HEK293 (cell line): ENCODE measurements around the gene OGDHL.
A peak's percentile ranks its signal among the peaks of the same experiment; 100 is the strongest.

Experiments
- CTCF ChIA-PET: fragments of 350-600 bp; formaldehyde crosslinking; extraction: SDS; loops from one replicate; lab custom pipeline; 2021; ENCODE audit warnings: antibody characterized with exemption; lab: Yijun Ruan, JAX
- POLR2A ChIA-PET: fragments of 300-600 bp; formaldehyde crosslinking; extraction: SDS; loops from one replicate; lab custom pipeline; 2020; ENCODE audit warnings: antibody characterized with exemption, inconsistent platforms; lab: Yijun Ruan, JAX
- H3K27ac ChIP-seq: fragments of 200-500 bp; sonication (Bioruptor generic); 2 replicates; pipeline ENCODE4 v1.5.1; 2014; ENCODE audit warnings: low read depth, low read length, control low read depth, inconsistent platforms; ENCODE audit errors: extremely low read depth
- H3K36me3 ChIP-seq, 2 experiments: fragments of 200-500 bp in 1 of 2; sonication (Bioruptor generic) in 1 of 2; 1 replicate in 1 of 2; 2 replicates in 1 of 2; pipeline ENCODE4 v1.5.1; 2014 to 2017; ENCODE audit warnings: inconsistent platforms in 2 of 2, low read length in 2 of 2; ENCODE audit not compliant: control insufficient read depth in 2 of 2, insufficient read depth in 1 of 2
- H3K4me1 ChIP-seq: fragments of 200-500 bp; sonication (Bioruptor generic); 2 replicates; pipeline ENCODE4 v1.5.1; 2014; ENCODE audit warnings: mild to moderate bottlenecking, low read length, inconsistent platforms; ENCODE audit not compliant: control insufficient read depth, insufficient read depth
- H3K4me3 ChIP-seq: 2 replicates; pipeline ENCODE4 v1.5.1; 2011; ENCODE audit warnings: low read depth, mild to moderate bottlenecking, control low read depth, low read length, moderate library complexity
- H3K9me3 ChIP-seq: fragments of 200-500 bp; sonication (Bioruptor generic); 2 replicates; pipeline ENCODE4 v1.5.1; 2014; ENCODE audit warnings: low read depth, low read length, inconsistent platforms; ENCODE audit not compliant: control insufficient read depth, insufficient read depth
- SETDB1 ChIP-seq: IDR thresholded peaks from one replicate; pipeline ENCODE4 v1.6.1; 2017; ENCODE audit warnings: mild to moderate bottlenecking, low read length, moderate library complexity, mixed read lengths; ENCODE audit not compliant: insufficient read length
- ZNF133 ChIP-seq: fragments of 450-650 bp; formaldehyde crosslinking; IDR thresholded peaks from 2 replicates; pipeline ENCODE4 v1.5.1; 2016; ENCODE audit warnings: missing biosample characterization, missing genetic modification characterization

Gene OGDHL

DNA sequence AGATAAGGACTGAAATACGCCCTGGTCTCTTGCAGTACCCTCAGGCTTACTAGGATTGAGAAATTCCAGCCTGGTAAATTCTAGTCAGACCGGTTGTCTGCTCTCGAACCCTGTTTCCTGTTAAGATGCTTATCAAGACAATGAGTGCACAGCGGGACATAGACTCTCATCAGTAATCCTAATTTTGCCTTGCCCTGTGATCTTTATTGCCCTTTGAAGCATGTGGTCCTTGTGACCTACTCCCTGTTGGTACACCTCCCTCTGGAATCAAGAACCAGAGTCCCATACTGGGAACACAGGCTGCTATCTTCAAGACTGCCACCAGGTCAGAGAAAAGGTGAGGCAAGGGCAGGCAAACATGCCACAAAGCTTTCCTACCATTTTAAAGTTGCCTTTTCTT is 75.5 kb downstream of the OGDHL start:
- no peak overlapping the region for H3K27ac ChIP-seq
- POLR2A ChIA-PET: no interaction called here
- H3K36me3 ChIP-seq: no peaks in the 10 kb centered on the region

More for the DNA sequence above, 75.5 kb downstream of the OGDHL start:
- Histone ChIP-seq H3K4me3 (no peak overlapping the region), H3K4me1 (no peaks in the 10 kb centered on the region), H3K9me3 (no peaks in the 10 kb centered on the region)
- CTCF ChIA-PET: no interaction called here
- TF ChIP-seq SETDB1 (peak; percentile 36), ZNF133 (tag by site-specific recombination) (no peak)
